ENCODE measurements around the gene GMPPA. TPM values are rescaled to one million over a fixed set of nuclear protein-coding genes. Genes with fewer than 3 reads are reported as not detected.

The GMPPA gene
- total RNA-seq, 1 experiment from 2014 or later, result 51.9 TPM

DNA sequence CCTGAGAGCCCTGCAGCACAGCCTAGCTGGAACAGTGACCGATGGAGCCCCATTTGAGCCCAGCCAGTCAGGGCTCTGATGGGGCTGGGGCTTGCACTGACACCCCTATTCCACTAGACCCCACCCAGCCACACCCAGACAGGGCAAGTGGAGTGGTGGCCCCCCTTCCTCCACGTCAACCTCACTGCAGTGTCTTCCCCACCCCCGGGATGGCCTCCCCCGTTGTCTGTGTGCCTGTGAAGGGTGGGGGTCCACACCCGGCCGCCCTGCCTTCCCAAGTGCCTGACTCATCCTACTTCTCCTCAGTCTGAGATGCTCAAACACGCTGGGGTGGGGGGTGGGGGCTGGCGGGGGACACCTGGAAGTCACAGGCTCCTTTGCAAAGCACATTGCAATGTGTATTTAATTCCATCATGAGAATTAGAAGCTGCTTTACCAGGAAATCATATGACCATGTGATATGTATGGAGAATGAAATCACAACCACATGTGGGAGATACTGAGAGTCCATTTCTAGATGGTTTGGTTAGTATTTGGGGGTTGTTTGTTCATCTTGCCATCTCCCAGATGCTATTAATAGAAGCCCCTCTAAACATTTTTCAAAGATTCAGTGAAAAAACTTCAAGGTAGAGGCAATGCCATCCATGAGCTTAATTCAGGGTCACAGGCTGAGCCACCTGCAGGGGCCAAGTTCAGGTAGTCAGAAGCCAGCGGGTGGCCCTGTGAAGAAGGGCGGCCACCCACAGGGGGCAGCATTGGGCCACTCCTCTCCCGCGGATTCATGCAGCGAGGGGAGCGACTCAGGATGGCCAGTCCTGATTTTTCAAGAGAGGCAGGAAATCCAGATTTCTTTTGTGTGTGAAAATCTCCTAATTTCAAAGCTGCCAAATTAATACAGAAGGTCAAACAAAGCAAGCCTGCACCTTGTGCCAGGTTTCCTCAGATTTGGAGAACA, 22.7 kb upstream of the GMPPA start (continued):
- TF ChIP-seq ZNF423 (CRISPR knock-in tag; IDR thresholded peaks at IDR 0.05), result peak; percentile 81

DNA sequence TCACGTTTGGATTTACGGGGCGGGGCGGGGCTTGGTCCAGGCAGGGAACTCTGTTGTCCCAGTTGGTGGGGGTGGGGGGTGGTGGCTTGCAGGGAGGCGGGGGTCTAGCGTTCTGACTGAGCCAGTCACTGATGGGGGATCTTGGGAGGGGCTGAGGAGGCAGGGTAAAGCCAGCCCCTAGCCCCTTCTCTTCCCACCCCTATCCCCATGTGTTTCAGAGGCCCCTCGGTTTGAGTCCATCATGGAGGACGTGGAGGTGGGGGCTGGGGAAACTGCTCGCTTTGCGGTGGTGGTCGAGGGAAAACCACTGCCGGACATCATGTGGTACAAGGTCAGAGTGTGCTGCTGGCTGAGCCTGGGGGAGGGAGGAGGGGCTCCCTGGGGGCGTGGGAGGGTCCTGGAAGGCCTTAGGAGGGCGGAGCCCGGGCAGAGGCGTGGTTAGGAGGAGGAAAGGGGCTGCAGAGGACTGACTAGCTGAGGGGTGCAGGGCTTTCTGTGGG, 22.0 kb upstream of the GMPPA start:
- Mint-ChIP-seq H3K27me3 (ENCODE audit: low read depth) (no peaks in the 10 kb centered on the region), H3K27ac (peak overlapping the region; percentile 81; the same call in 1 of the 2 replicates), H3K9me3 (no peaks in the 10 kb centered on the region), H3K4me3 (peak overlapping the region; percentile 68), H3K36me3 (no peaks in the 10 kb centered on the region), H3K4me1 (peaks cover 24% of the 10 kb centered on the region)
- ChIA-PET POLR2A (interaction anchor here (0.6 to 1.4 kb wide), 3 partner anchors 21 to 43 kb away, joined by 3 to 4 read pairs (median 4); partner anchors contain the start of gene GMPPA), CTCF (interaction anchor here (0.5 to 35.9 kb wide), 25 partner anchors 9 to 224 kb away, joined by 3 to 2316 read pairs (median 7); partner anchors contain the start of genes ASIC4, CHPF, DNPEP and GMPPA)
- ATAC-seq, result peak; percentile 93
- no peak for TF ChIP-seq TCF7 (CRISPR knock-in tag; IDR thresholded peaks at IDR 0.05; ENCODE audit: low read depth)
- no peak for TF ChIP-seq RORB (CRISPR knock-in tag; IDR thresholded peaks at IDR 0.05)
- TF ChIP-seq, protein P1, sequence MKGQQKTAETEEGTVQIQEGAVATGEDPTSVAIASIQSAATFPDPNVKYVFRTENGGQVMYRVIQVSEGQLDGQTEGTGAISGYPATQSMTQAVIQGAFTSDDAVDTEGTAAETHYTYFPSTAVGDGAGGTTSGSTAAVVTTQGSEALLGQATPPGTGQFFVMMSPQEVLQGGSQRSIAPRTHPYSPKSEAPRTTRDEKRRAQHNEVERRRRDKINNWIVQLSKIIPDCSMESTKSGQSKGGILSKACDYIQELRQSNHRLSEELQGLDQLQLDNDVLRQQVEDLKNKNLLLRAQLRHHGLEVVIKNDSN (CRISPR knock-in tag; IDR thresholded peaks at IDR 0.05), result peak; percentile 55; the same call in 1 of the 2 replicates
- TF ChIP-seq, protein P2, sequence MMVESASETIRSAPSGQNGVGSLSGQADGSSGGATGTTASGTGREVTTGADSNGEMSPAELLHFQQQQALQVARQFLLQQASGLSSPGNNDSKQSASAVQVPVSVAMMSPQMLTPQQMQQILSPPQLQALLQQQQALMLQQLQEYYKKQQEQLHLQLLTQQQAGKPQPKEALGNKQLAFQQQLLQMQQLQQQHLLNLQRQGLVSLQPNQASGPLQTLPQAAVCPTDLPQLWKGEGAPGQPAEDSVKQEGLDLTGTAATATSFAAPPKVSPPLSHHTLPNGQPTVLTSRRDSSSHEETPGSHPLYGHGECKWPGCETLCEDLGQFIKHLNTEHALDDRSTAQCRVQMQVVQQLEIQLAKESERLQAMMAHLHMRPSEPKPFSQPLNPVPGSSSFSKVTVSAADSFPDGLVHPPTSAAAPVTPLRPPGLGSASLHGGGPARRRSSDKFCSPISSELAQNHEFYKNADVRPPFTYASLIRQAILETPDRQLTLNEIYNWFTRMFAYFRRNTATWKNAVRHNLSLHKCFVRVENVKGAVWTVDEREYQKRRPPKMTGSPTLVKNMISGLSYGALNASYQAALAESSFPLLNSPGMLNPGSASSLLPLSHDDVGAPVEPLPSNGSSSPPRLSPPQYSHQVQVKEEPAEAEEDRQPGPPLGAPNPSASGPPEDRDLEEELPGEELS (CRISPR knock-in tag; IDR thresholded peaks at IDR 0.05), result 0 out of 2 replicates have a peak, but pooled peaks have one; percentile 20
- TF ChIP-seq SP1 (CRISPR knock-in tag; conservative IDR thresholded peaks at IDR 0.05), result peak; percentile 41
- TF ChIP-seq, protein P3, sequence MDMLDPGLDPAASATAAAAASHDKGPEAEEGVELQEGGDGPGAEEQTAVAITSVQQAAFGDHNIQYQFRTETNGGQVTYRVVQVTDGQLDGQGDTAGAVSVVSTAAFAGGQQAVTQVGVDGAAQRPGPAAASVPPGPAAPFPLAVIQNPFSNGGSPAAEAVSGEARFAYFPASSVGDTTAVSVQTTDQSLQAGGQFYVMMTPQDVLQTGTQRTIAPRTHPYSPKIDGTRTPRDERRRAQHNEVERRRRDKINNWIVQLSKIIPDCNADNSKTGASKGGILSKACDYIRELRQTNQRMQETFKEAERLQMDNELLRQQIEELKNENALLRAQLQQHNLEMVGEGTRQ (CRISPR knock-in tag; IDR thresholded peaks at IDR 0.05), result peak; percentile 61
- TF ChIP-seq, protein P4, sequence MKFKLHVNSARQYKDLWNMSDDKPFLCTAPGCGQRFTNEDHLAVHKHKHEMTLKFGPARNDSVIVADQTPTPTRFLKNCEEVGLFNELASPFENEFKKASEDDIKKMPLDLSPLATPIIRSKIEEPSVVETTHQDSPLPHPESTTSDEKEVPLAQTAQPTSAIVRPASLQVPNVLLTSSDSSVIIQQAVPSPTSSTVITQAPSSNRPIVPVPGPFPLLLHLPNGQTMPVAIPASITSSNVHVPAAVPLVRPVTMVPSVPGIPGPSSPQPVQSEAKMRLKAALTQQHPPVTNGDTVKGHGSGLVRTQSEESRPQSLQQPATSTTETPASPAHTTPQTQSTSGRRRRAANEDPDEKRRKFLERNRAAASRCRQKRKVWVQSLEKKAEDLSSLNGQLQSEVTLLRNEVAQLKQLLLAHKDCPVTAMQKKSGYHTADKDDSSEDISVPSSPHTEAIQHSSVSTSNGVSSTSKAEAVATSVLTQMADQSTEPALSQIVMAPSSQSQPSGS (CRISPR knock-in tag; IDR thresholded peaks at IDR 0.05; ENCODE audit: borderline replicate concordance, low read depth), result no peak
- DNase-seq (ENCODE audit: low spot score), result peak; percentile 94

DNA sequence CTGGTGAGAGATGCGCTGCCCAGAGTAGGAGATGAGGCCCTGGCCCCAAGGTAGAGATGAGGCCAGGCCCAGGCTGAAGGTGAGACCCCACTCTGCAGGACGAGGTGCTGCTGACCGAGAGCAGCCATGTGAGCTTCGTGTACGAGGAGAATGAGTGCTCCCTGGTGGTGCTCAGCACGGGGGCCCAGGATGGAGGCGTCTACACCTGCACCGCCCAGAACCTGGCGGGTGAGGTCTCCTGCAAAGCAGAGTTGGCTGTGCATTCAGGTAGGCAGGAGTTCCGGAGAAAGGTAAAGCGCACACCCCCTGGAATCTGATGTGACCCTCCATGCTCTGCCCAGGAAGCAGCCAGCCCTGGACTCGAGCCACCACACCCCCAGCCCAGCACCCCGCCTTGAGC, 21.5 kb upstream of the GMPPA start:
- H3K36me3 Mint-ChIP-seq, result no peaks in the 10 kb centered on the region
- CTCF ChIA-PET, result interaction anchor here (0.5 to 35.9 kb wide), 19 partner anchors 9 to 224 kb away, joined by 3 to 2316 read pairs (median 9); partner anchors contain the start of genes ASIC4, CHPF, DNPEP and GMPPA
- peak overlapping the region; percentile 68 for H3K4me3 Mint-ChIP-seq
- TF ChIP-seq TEAD1 (CRISPR knock-in tag; IDR thresholded peaks at IDR 0.05) (no peak), GTF2I (CRISPR knock-in tag; conservative IDR thresholded peaks at IDR 0.05) (no peak), ZNF423 (CRISPR knock-in tag; IDR thresholded peaks at IDR 0.05) (peak; percentile 26; the same call in 1 of the 2 replicates), FOXP1 (CRISPR knock-in tag; IDR thresholded peaks at IDR 0.05; ENCODE audit: borderline replicate concordance) (0 out of 2 replicates have a peak, but pooled peaks have one; percentile 33), TP53 (CRISPR knock-in tag; IDR thresholded peaks at IDR 0.05) (no peak), RORB (CRISPR knock-in tag; IDR thresholded peaks at IDR 0.05) (no peak), ZNF263 (CRISPR knock-in tag; IDR thresholded peaks at IDR 0.05; ENCODE audit: low read depth) (peak; percentile 97)
- no peaks in the 10 kb centered on the region for H3K27me3 Mint-ChIP-seq (ENCODE audit: low read depth)
- 0 out of 2 replicates have a peak overlapping the region, but pooled peaks have one; percentile 45 for H3K27ac Mint-ChIP-seq
- no peak for ATAC-seq
- POLR2A ChIA-PET, result interaction anchor here (0.6 to 1.4 kb wide), 3 partner anchors 21 to 43 kb away, joined by 3 to 4 read pairs (median 4); partner anchors contain the start of gene GMPPA
- DNase-seq (ENCODE audit: low spot score), result no peak
- peaks cover 24% of the 10 kb centered on the region for H3K4me1 Mint-ChIP-seq
- H3K9me3 Mint-ChIP-seq, result no peaks in the 10 kb centered on the region
